CD4-positive, alpha-beta T cell treated with Interferon gamma for 1 hour (primary cell): ENCODE data around the gene PCYT1A.

Source experiments
- DNase-seq: peaks from one replicate; pipeline ENCODE4 v3.0.0-alpha.2; 2020

The PCYT1A gene

GRCh38 chr3:196235452-196236122 is 51.9 kb downstream of the PCYT1A start:
- DNase-seq: no peak

DNA sequence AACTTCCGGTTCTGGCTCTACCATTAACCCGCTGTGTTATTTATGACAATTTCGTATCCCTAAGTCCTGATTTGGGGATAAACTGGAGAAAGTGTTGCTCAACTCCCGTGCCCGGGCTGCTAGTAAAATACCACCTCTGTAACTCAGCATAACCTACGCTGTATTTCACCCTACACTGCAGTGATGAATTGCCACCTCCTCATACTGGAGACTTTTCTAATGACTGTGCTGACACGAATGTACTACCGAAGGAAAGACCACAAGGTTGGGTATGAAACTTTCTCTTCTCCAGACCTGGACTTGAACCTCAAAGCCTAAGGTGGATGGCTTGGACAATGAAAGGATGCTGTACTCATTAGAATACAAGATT is 54.7 kb downstream of the PCYT1A start:
- no peak for DNase-seq

DNA sequence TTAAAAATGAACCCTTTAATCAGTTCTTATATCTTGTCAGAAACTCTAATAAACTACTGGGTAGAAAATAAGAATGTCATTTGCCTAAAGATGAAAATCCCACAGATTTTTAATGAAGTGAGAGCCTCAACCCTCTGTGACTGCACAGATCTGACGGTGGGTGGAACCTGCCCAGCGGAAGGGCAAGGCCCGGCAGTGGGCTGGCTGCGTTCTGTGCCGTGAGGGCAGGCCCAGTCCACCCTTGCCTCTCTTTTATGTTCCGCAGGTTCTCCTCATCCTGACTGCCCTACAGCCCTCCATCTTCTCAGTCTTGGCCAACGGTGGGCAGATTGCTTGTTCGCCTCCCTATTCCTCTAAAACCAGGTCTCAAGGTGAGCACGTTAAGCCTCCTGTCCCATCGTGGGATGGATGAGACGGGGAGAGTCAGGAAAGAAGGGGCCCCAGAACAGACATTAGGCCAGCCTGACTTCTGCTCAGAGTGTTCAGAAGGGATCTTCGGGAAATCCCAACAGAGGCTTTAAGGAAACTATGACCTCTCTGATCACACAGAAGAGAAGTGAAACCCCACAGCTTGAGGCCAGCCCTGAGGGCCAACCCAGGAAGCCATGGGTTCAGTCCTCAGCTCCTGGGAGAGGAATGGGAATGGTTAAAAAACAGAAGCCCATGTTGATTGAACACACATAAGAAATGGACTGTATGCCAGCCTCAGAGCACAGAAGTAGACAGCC is 55.2 kb downstream of the PCYT1A start:
- no peak for DNase-seq

GRCh38 chr3:196227629-196228493 is 59.7 kb downstream of the PCYT1A start:
- DNase-seq: no peak

- DNase-seq: no peak
These were observed 60.4 kb downstream of the PCYT1A start for GRCh38 chr3:196227121-196227561.

DNA sequence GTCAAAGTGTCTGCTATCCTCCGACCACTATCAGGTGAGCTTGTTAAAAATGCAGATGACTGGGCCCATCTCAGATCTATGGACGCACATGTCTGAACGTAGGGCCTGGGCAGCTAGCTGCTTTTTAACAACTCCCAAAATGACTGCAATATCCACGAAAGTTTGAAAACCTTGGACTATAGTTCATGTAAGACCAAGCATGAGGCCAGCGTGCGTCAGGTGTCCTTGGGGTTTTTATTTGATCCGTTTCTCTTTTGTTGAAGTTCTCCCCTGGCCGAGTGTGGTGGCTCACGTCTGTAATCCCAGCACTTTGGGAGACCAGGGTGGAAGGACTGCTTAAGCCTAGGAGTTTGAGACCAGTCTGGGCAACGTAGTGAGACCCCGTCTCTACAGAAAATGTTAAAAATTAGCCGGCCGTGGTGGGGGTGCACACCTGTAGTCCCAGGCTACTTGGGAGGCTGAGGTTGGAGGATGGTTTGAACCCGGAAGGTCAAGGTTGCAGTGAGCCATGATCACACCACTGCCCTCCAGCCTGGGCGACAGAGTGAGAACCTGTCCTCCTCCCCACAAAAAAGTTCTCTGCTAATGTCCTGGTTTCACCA is 61.7 kb downstream of the PCYT1A start:
- DNase-seq: no peak

GRCh38 chr3:196225086-196225485 is 62.4 kb downstream of the PCYT1A start:
- no peak for DNase-seq

DNA sequence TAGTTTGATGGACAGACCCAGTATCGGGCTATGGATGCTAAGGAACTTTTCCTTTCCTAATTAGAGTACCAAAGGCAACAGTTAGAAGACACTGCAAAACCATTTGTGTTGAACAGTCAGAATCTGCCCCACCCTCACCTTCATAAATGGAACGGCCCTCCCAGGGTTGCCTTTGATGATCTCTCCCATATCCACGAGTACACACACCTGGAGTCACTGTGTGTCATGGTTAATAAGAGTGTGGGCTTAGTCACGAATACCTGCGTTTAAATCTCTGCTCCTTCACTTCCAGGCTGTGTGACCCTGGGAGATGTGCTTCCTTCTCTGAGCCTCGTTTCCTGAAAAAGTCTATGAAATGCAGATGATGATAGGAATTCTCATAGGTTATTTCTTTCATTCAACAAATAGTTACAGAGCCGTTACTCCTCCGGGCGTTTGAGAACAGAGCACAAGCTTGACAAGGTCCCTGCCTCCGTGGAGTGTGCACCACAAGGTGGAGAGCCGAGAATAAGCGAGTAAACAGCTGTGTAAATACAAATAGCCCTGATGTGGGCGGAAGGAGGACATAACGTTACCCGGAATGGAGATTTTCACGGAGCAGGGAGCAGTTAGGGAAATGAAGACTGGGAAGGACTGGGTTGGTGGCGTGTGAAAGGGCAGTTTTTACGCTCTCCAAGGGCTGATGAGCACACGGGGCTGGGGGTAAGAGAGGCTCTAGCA is 64.5 kb downstream of the PCYT1A start:
- DNase-seq: no peak

GRCh38 chr3:196220991-196221390 is 66.5 kb downstream of the PCYT1A start:
- no peak for DNase-seq

GRCh38 chr3:196220587-196220986 is 66.9 kb downstream of the PCYT1A start:
- DNase-seq: peak; percentile 55

GRCh38 chr3:196219970-196220311 is 67.6 kb downstream of the PCYT1A start:
- DNase-seq: no peak

- peak; percentile 77 for DNase-seq
These were observed 68.1 kb downstream of the PCYT1A start for GRCh38 chr3:196219194-196219969.

DNA sequence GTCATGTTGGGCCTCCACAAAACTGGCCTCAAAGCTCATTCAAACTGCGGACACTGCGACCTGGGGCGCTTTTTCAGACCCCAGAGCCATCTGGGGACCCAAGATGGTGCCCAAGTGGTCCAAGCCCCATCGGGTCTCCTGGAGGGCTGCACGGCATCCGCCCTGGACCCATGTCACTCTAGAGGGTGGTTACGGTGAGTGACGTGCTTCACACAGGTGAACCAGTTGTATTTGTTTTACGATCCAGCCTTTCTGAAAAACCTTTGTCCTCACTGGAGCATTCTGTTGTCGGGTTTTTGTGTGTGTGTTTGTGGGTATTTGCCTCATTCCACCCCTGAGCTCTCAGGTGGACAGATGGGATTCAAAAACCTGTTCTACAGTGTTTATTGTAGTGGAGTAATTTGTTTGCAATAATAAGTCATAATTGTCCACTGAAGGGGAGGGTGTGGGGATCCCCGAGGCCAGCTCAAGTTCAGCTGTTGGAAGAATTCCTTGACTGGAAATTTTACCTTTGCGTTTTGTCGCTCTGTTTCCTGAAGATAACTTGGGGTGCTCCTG is 69.3 kb downstream of the PCYT1A start:
- no peak for DNase-seq

DNA sequence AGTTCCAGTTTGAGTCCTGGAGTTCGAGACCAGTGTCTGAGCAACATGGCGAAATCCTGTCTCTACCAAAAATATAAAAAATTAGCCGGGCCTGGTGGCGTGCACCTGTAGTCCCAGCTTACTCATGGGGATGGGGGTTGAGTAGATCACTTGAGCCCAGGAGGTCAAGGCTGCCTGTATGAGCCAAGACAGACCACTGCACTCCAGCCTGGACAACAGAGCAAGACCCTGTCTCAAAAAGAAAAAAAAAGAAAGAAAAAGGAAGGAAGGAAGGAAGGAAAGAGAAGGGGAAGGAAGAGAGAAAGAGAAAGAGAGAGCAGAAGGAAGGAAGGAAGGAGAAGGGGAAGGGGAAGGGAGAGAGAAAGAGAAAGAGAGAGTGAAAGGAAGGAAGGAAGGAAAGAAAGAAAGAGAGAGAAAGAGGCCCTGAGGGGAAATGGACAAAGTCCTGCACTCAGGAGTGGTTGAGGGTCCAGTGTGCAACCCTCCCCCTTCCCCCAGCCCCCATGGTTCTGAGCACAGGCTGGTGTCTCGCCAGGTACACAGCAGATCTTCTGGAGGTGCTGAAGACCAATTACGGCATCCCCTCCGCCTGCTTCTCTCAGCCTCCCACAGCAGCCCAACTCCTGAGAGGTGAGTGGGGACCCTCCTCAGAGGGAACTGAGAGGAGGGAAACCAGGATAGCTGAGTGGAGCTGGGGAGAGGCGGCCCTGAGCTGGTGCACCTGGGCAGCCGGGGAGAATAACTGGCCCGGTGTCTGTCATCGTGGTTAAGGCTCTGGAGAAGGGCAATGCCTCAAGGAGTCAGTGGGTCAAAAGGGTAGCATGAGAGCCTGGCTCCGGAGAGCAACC is 70.0 kb downstream of the PCYT1A start:
- no peak for DNase-seq

DNA sequence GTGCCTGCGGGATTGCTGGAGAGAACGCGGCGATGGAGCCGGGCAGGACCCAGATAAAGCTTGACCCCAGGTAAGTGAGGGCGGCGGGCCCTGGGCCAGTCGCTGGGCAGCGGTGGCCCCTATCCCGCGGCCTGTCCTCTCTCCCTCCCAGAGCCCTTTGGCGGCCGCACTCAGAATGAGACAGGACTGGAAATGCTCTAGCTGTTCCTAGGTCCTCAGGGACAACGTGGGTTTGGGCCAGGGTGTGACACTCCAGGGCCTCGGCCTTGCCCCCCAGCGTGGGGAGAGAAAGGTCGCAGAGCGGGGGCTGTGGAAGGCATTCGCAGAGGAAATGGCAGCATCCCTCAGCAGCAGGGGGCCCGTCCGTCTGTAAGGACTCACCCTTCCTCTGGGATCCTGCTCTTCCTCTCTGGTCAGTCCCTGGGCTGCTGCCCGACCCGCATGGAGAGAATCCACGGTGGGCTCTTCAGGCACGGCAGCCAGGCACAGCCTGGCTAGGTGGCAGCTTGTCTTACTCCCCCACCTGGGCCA is 70.8 kb downstream of the PCYT1A start:
- DNase-seq: no peak

GRCh38 chr3:196216089-196216564 is 71.4 kb downstream of the PCYT1A start, which contains the start of gene SLC51A:
SLC51A (plus strand) TSS chr3:196216534; CDS start chr3:196216713, 179 bp downstream.
- DNase-seq: no peak

DNA sequence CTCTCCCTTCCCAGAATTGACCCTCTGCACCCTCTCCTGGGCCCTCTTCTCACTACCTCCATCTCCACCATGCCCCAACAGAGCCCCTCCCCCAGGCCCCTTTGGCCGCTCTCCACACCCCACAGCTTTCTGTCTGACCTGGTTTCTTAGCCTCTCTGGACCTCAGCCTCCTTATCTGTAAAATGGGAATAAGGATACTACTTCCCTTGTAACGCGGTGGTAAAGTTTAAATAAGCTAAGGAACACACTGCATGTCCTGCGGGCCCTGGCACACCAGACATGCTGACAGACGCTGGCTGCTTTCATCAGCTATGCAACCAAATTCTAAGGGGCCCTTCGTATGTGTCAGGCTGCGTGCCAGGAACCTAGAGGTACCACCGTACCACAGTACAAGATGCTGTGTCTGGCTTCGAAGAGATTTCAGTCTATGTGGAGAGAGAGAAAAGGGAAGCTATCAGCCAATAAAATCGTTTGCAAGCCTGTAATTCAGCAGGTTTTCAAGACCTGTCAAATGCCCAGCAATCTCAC is 72.0 kb downstream of the PCYT1A start:
- DNase-seq: no peak

DNA sequence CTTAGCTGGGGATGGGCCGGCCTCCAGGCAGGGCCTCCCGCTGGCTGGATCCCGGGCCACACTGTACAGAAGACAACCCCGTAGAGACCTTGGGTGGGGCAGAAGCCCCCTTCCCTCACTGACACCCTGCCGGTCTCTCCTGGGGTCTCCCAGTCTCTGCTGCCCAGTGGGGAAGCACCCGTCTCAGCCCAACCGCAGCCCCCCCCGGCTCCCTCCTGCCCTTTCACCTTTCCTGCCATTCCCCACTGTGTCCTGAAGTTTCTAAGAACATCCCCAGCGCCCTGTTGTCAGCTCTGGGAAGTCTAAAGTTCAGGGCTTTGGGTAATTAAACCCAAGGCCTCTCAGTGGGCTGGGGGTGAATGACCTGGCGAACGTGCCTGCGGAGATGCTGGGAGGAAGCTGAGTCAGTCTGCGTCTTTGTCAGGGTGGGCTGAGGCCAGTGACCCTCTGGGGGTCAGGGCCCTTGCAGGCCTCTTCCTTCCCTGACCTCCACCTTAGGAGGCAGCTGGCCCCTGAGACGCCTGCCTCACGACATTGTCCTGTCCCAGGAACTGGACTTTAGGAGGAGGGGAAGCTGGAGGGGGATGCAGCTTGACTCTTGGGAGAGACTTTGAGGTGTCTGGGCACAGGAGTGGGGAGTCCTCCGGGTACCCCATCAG is 72.6 kb downstream of the PCYT1A start:
- DNase-seq: no peak
